BLaER1 (cell line): ENCODE measurements around the gene TALDO1.

ENCODE experiments used
- H3K27ac ChIP-seq: shearing (Covaris generic); formaldehyde crosslinking; 2 replicates; pipeline ENCODE4 v1.8.1; 2022
- H3K27me3 ChIP-seq: shearing (Covaris generic); formaldehyde crosslinking; 2 replicates; pipeline ENCODE4 v1.8.1; 2022
- H3K36me3 ChIP-seq: shearing (Covaris generic); formaldehyde crosslinking; 2 replicates; pipeline ENCODE4 v1.8.1; 2022
- H3K4me1 ChIP-seq: shearing (Covaris generic); formaldehyde crosslinking; 2 replicates; pipeline ENCODE4 v1.8.1; 2022
- H3K4me2 ChIP-seq: shearing (Covaris generic); formaldehyde crosslinking; 2 replicates; pipeline ENCODE4 v1.8.1; 2022
- H3K4me3 ChIP-seq: shearing (Covaris generic); formaldehyde crosslinking; 2 replicates; pipeline ENCODE4 v1.8.1; 2022
- H3K9ac ChIP-seq: shearing (Covaris generic); formaldehyde crosslinking; 2 replicates; pipeline ENCODE4 v1.8.1; 2022
- H3K9me3 ChIP-seq: shearing (Covaris generic); formaldehyde crosslinking; 2 replicates; pipeline ENCODE4 v1.8.1; 2022
- H4K20me1 ChIP-seq: shearing (Covaris generic); formaldehyde crosslinking; 2 replicates; pipeline ENCODE4 v1.8.1; 2022
- Cebpa-rat ChIP-seq: shearing (Covaris generic); IDR thresholded peaks from 2 replicates; pipeline ENCODE4 v1.8.1; 2022

The TALDO1 gene

GRCh38 chr11:796565-797295, 49.5 kb downstream of the TALDO1 start:
- H3K9me3 ChIP-seq, result no peaks in the 10 kb centered on the region
- peaks cover 58% of the 10 kb centered on the region for H3K36me3 ChIP-seq
- peak overlapping the region; percentile 88 for H3K27ac ChIP-seq
- no peaks in the 10 kb centered on the region for H3K27me3 ChIP-seq
- H3K9ac ChIP-seq, result peak overlapping the region; percentile 90
- H3K4me3 ChIP-seq, result peak overlapping the region; percentile 97
- TF ChIP-seq Cebpa-rat, result no peak
- peak overlapping the region; percentile 100 for H3K4me2 ChIP-seq
- peaks cover 53% of the 10 kb centered on the region for H4K20me1 ChIP-seq
- peaks cover 31% of the 10 kb centered on the region for H3K4me1 ChIP-seq

- Histone ChIP-seq H3K36me3 (peaks cover 58% of the 10 kb centered on the region), H4K20me1 (peaks cover 49% of the 10 kb centered on the region), H3K9me3 (no peaks in the 10 kb centered on the region), H3K9ac (peak overlapping the region; percentile 90), H3K27me3 (no peaks in the 10 kb centered on the region), H3K4me3 (peak overlapping the region; percentile 97), H3K27ac (peak overlapping the region; percentile 88), H3K4me2 (peak overlapping the region; percentile 100), H3K4me1 (peaks cover 37% of the 10 kb centered on the region)
- no peak for TF ChIP-seq Cebpa-rat
Observed at GRCh38 chr11:797296-798092, 50.2 kb downstream of the TALDO1 start.

GRCh38 chr11:798093-798713, 50.9 kb downstream of the TALDO1 start, which contains the start of gene SLC25A22:
Gene SLC25A22 (minus strand): TSS chr11:798281. CDS start chr11:795006, 3,275 bp downstream.
- peaks cover 60% of the 10 kb centered on the region for H3K36me3 ChIP-seq
- TF ChIP-seq Cebpa-rat, result no peak

GRCh38 chr11:799641-800316, 52.5 kb downstream of the TALDO1 start:
- peaks cover 45% of the 10 kb centered on the region for H3K36me3 ChIP-seq
- no peaks in the 10 kb centered on the region for H3K27me3 ChIP-seq
- no peak overlapping the region for H3K4me2 ChIP-seq
- no peak overlapping the region for H3K4me3 ChIP-seq
- TF ChIP-seq Cebpa-rat, result no peak
- H3K27ac ChIP-seq, result no peak overlapping the region
- no peak overlapping the region for H3K9ac ChIP-seq
- H4K20me1 ChIP-seq, result peaks cover 55% of the 10 kb centered on the region
- H3K4me1 ChIP-seq, result peaks cover 54% of the 10 kb centered on the region
- no peaks in the 10 kb centered on the region for H3K9me3 ChIP-seq

More at GRCh38 chr11:798093-798713, 50.9 kb downstream of the TALDO1 start, which contains the start of gene SLC25A22:
- peaks cover 45% of the 10 kb centered on the region for H3K4me1 ChIP-seq
- peak within 1 kb of the TSS; percentile 97 for H3K4me3 ChIP-seq
- H3K9ac ChIP-seq, result peak within 1 kb of the TSS; percentile 90
- H3K9me3 ChIP-seq, result no peaks in the 10 kb centered on the region
- no peaks in the 10 kb centered on the region for H3K27me3 ChIP-seq
- H3K27ac ChIP-seq, result peak within 1 kb of the TSS; percentile 88
- peaks cover 52% of the 10 kb centered on the region for H4K20me1 ChIP-seq
- peak within 1 kb of the TSS; percentile 100 for H3K4me2 ChIP-seq

- H3K4me2 ChIP-seq, result no peak overlapping the region
- no peak overlapping the region for H3K9ac ChIP-seq
- no peaks in the 10 kb centered on the region for H3K27me3 ChIP-seq
- H3K36me3 ChIP-seq, result peaks cover 45% of the 10 kb centered on the region
- H3K4me1 ChIP-seq, result peaks cover 50% of the 10 kb centered on the region
- no peak overlapping the region for H3K4me3 ChIP-seq
- H4K20me1 ChIP-seq, result peaks cover 52% of the 10 kb centered on the region
- TF ChIP-seq Cebpa-rat, result no peak
- no peaks in the 10 kb centered on the region for H3K9me3 ChIP-seq
- no peak overlapping the region for H3K27ac ChIP-seq
Observed at GRCh38 chr11:800473-800872, 53.2 kb downstream of the TALDO1 start.

DNA sequence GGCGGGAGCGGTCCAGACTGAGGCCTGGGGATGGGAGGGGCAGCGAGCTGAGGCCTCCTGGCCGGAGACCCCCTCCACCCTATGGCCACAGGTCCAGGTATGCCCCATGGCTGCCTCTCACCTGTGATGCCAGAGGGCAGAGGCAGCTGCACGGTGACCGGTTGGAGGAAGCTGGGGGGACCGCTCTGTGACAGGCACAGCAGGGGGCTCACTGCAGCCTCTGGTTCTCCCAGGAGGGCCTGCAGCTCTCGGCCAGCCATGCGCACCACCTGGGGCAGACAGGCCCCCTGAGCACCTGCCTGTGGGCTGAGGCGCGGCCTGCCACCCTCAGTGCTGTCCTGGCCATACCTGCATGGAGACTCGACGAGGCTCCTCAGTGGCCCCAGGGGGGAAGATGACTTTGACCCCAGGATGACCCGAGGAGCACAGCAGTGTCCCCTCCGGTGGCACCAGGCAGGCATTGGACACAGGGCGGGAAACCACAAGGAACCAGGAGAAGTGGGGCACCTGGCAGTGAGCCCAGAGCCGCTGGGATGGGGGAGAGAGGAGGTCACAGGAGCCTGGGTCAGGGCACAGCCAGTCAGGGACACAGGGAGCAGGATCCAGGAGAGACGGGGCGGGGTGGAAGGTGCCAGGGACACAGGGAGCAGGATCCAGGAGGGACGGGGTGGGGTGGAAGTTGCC, 54.0 kb downstream of the TALDO1 start:
- H3K27ac ChIP-seq, result no peak overlapping the region
- TF ChIP-seq Cebpa-rat, result no peak
- no peak overlapping the region for H3K4me2 ChIP-seq
- no peaks in the 10 kb centered on the region for H3K27me3 ChIP-seq
- peaks cover 46% of the 10 kb centered on the region for H4K20me1 ChIP-seq
- no peak overlapping the region for H3K4me3 ChIP-seq
- no peaks in the 10 kb centered on the region for H3K9me3 ChIP-seq
- peaks cover 45% of the 10 kb centered on the region for H3K36me3 ChIP-seq
- no peak overlapping the region for H3K9ac ChIP-seq
- H3K4me1 ChIP-seq, result peaks cover 52% of the 10 kb centered on the region

- Histone ChIP-seq H3K4me3 (no peak overlapping the region), H3K4me1 (peaks cover 47% of the 10 kb centered on the region), H3K27ac (no peak overlapping the region), H3K9me3 (no peaks in the 10 kb centered on the region), H3K27me3 (no peaks in the 10 kb centered on the region), H4K20me1 (peaks cover 38% of the 10 kb centered on the region), H3K4me2 (peak overlapping the region; percentile 99), H3K36me3 (peaks cover 45% of the 10 kb centered on the region), H3K9ac (0 out of 2 replicates have a peak overlapping the region, but pooled peaks have one; percentile 80)
- TF ChIP-seq Cebpa-rat, result no peak
Observed at GRCh38 chr11:802018-802617, 54.9 kb downstream of the TALDO1 start.

- peaks cover 45% of the 10 kb centered on the region for H3K36me3 ChIP-seq
- no peak for TF ChIP-seq Cebpa-rat
- H3K9ac ChIP-seq, result peak overlapping the region; percentile 80
- H3K4me1 ChIP-seq, result peaks cover 48% of the 10 kb centered on the region
- H3K4me3 ChIP-seq, result peak overlapping the region; percentile 76
- H3K27me3 ChIP-seq, result no peaks in the 10 kb centered on the region
- H3K9me3 ChIP-seq, result no peaks in the 10 kb centered on the region
- peaks cover 32% of the 10 kb centered on the region; the same call in 1 of the 2 replicates for H4K20me1 ChIP-seq
- H3K27ac ChIP-seq, result peak overlapping the region; percentile 59
- peak overlapping the region; percentile 99 for H3K4me2 ChIP-seq
Observed at GRCh38 chr11:802693-803466, 55.6 kb downstream of the TALDO1 start.
